ENCODE data around the gene PDE4B. TPM values are rescaled to one million over a fixed set of nuclear protein-coding genes. Genes with fewer than 3 reads are reported as not detected.

Gene PDE4B
- total and polyA plus RNA-seq, 10 of the 15 experiments (the other 5 are each of a cell fraction or from before 2014, with no cell fraction given): 3.0 to 13.2 (median 5.7) TPM

DNA sequence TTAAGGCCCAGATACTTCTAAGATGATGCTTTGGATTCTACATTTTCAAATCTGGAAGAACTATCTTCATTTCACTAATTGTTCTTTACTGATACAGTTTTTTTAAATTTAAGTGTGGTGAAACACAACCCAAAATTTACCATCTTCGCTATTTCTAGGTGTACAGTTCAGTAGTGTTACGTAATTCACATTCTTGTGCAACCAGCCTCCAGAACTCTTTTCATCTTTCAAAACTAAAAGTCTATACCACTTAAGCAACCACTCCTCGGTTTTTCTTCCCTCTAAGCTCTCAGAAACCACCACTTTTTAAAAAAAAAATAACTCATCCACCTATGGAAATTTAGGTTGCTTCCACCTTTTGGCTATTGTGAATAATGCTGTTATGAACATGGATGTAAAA lies 220.7 kb downstream of the PDE4B start:
- Histone ChIP-seq H3K27me3 (replicated peaks in 1 of 2; ENCODE audit: control insufficient read depth in 2 of 2, insufficient read depth in 2 of 2, low read length in 1 of 2) (no peaks in the 10 kb centered on the region), H3K79me2 (ENCODE audit: control insufficient read depth, insufficient read depth, low read length) (no peaks in the 10 kb centered on the region), H3K4me2 (ENCODE audit: control insufficient read depth, insufficient read depth) (no peak overlapping the region), H4K20me1 (ENCODE audit: control insufficient read depth, insufficient read depth) (no peaks in the 10 kb centered on the region), H3K4me1 (ENCODE audit: control insufficient read depth, insufficient read depth, low read length) (no peaks in the 10 kb centered on the region), H3K36me3 (ENCODE audit: control insufficient read depth in 2 of 2, insufficient read depth in 2 of 2, low read length in 1 of 2) (no peaks in the 10 kb centered on the region), H3K4me3 (no peak overlapping the region), H3K27ac (ENCODE audit: control insufficient read depth, insufficient read depth) (no peak overlapping the region), H3K9me3 (replicated peaks; ENCODE audit: control insufficient read depth, insufficient read depth, low read length) (no peaks in the 10 kb centered on the region), H3K9ac (ENCODE audit: control insufficient read depth, insufficient read depth, low read length) (no peak overlapping the region), H2AFZ (ENCODE audit: control insufficient read depth, low read depth, low read length) (no peak overlapping the region)
- FAIRE-seq (no peak), DNase-seq (ENCODE audit: low read depth, low spot score) (no peak), ATAC-seq (no peak)
- ChIA-PET POLR2A (no interaction called here), SMC1A (ENCODE audit: uncharacterized antibody, unreplicated experiment) (no interaction called here), RAD21 (ENCODE audit: unreplicated experiment) (no interaction called here), CTCF (no interaction called here)
- in situ Hi-C loops (cut with MboI): no loop called here
- no TSS peak for BruUV-seq (replicated peaks)
- 40% methylated on average over 3 of the region's 3 CpGs for WGBS (ENCODE audit: insufficient coverage, insufficient replicate concordance, low lambda C conversion rate, missing lambda C conversion rate)
- intact Hi-C loops (cut with micrococcal nuclease; ENCODE audit: unreplicated experiment): no loop called here
- TF ChIP-seq, protein P1, sequence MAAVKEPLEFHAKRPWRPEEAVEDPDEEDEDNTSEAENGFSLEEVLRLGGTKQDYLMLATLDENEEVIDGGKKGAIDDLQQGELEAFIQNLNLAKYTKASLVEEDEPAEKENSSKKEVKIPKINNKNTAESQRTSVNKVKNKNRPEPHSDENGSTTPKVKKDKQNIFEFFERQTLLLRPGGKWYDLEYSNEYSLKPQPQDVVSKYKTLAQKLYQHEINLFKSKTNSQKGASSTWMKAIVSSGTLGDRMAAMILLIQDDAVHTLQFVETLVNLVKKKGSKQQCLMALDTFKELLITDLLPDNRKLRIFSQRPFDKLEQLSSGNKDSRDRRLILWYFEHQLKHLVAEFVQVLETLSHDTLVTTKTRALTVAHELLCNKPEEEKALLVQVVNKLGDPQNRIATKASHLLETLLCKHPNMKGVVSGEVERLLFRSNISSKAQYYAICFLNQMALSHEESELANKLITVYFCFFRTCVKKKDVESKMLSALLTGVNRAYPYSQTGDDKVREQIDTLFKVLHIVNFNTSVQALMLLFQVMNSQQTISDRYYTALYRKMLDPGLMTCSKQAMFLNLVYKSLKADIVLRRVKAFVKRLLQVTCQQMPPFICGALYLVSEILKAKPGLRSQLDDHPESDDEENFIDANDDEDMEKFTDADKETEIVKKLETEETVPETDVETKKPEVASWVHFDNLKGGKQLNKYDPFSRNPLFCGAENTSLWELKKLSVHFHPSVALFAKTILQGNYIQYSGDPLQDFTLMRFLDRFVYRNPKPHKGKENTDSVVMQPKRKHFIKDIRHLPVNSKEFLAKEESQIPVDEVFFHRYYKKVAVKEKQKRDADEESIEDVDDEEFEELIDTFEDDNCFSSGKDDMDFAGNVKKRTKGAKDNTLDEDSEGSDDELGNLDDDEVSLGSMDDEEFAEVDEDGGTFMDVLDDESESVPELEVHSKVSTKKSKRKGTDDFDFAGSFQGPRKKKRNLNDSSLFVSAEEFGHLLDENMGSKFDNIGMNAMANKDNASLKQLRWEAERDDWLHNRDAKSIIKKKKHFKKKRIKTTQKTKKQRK (IDR thresholded peaks at IDR 0.05; ENCODE audit: low read depth, low read length): no peak
- TF ChIP-seq WRNIP1 (IDR thresholded peaks at IDR 0.05; ENCODE audit: borderline replicate concordance, low read depth, low read length) (no peak), ZNF207 (IDR thresholded peaks at IDR 0.05; ENCODE audit: borderline replicate concordance) (no peak), CREB1 (IDR thresholded peaks at IDR 0.05; ENCODE audit: low read depth) (no peak), RAD21 (IDR thresholded peaks at IDR 0.05; ENCODE audit: insufficient read depth, low read depth, low read length) (no peak), POU2F2 (IDR thresholded peaks at IDR 0.05; ENCODE audit: borderline replicate concordance, low read depth, low read length) (no peak), CBX5 (IDR thresholded peaks at IDR 0.05; ENCODE audit: low read depth) (no peak), NR2C1 (IDR thresholded peaks at IDR 0.05) (no peak), SRF (IDR thresholded peaks at IDR 0.05; ENCODE audit: low read depth in 2 of 2, low read length in 2 of 2) (no peak), SREBF2 (IDR thresholded peaks at IDR 0.05; ENCODE audit: low read length) (no peak), SMC3 (IDR thresholded peaks at IDR 0.05; ENCODE audit: borderline replicate concordance, low read length) (no peak)
- TF ChIP-seq, protein P2, sequence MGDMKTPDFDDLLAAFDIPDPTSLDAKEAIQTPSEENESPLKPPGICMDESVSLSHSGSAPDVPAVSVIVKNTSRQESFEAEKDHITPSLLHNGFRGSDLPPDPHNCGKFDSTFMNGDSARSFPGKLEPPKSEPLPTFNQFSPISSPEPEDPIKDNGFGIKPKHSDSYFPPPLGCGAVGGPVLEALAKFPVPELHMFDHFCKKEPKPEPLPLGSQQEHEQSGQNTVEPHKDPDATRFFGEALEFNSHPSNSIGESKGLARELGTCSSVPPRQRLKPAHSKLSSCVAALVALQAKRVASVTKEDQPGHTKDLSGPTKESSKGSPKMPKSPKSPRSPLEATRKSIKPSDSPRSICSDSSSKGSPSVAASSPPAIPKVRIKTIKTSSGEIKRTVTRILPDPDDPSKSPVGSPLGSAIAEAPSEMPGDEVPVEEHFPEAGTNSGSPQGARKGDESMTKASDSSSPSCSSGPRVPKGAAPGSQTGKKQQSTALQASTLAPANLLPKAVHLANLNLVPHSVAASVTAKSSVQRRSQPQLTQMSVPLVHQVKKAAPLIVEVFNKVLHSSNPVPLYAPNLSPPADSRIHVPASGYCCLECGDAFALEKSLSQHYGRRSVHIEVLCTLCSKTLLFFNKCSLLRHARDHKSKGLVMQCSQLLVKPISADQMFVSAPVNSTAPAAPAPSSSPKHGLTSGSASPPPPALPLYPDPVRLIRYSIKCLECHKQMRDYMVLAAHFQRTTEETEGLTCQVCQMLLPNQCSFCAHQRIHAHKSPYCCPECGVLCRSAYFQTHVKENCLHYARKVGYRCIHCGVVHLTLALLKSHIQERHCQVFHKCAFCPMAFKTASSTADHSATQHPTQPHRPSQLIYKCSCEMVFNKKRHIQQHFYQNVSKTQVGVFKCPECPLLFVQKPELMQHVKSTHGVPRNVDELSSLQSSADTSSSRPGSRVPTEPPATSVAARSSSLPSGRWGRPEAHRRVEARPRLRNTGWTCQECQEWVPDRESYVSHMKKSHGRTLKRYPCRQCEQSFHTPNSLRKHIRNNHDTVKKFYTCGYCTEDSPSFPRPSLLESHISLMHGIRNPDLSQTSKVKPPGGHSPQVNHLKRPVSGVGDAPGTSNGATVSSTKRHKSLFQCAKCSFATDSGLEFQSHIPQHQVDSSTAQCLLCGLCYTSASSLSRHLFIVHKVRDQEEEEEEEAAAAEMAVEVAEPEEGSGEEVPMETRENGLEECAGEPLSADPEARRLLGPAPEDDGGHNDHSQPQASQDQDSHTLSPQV (IDR thresholded peaks at IDR 0.05): no peak

All from GM12878 (cell line).